Tibial artery (tissue), 4 donors: Measurements from ENCODE around the gene MRGPRX1.

ENCODE experiments used
- DNase-seq, 2 donors: peaks; one replicate each; pipeline ENCODE4 v3.0.0-alpha.2; 2019
- H3K27ac ChIP-seq, 2 donors: fragments of 200-600 bp; sonication (generic) in 1 of 2; 1 replicate in 1 of 2; 2 replicates in 1 of 2; pipeline ENCODE4 v1.5.1; 2018 to 2019; ENCODE audit warnings: mild to moderate bottlenecking in 1 of 2
- H3K27me3 ChIP-seq, 2 donors: fragments of 200-600 bp; sonication (generic) in 1 of 2; one replicate each; pipeline versions ENCODE4 v1.5.1 to v1.6.0; 2016 to 2019
- H3K36me3 ChIP-seq, 3 donors: fragments of 200-600 bp; sonication (generic) in 2 of 3; one replicate each; pipeline ENCODE4 v1.5.1; 2016 to 2019; ENCODE audit warnings: mild to moderate bottlenecking in 2 of 3
- H3K4me1 ChIP-seq, 4 donors: fragments of 200-600 bp; sonication (generic) in 2 of 4; 1 replicate in 3 of 4; 2 replicates in 1 of 4; pipeline ENCODE4 v1.5.1; 2016 to 2019
- H3K4me3 ChIP-seq, 2 donors: fragments of 200-600 bp; sonication (generic) in 1 of 2; 1 replicate in 1 of 2; 2 replicates in 1 of 2; pipeline ENCODE4 v1.5.1; 2018 to 2019; ENCODE audit warnings: mild to moderate bottlenecking in 2 of 2
- H3K9me3 ChIP-seq, 3 donors: fragments of 200-600 bp; sonication (generic) in 1 of 3; one replicate each; pipeline ENCODE4 v1.5.1; 2016 to 2019
- CTCF ChIP-seq, 2 experiments: fragments of 200-600 bp in 1 of 2; fragments of 450-650 bp in 1 of 2; IDR thresholded peaks; one replicate each; pipeline ENCODE4 v1.5.1; 2017 to 2019; ENCODE audit warnings: antibody characterized with exemption in 2 of 2, mild to moderate bottlenecking in 1 of 2, moderate library complexity in 1 of 2
- intact Hi-C: fragments of 100-400 bp; cut with DNase I; formaldehyde crosslinking; loops from one replicate; pipeline ENCODE4 v1.15.0; 2023; ENCODE audit warnings: low total_unique reads

The MRGPRX1 gene

GRCh38 chr11:18972336-18972735 is 33.1 kb upstream of the MRGPRX1 start:
- intact Hi-C loops = no loop called here
- no peak for TF ChIP-seq CTCF (IDR thresholded peaks at IDR 0.05)
- Histone ChIP-seq H3K4me1 (no peaks in the 10 kb centered on the region), H3K27me3 (no peaks in the 10 kb centered on the region), H3K9me3 (no peaks in the 10 kb centered on the region), H3K4me3 (no peak overlapping the region), H3K36me3 (no peaks in the 10 kb centered on the region), H3K27ac (no peak overlapping the region)
- DNase-seq = no peak

- Histone ChIP-seq H3K27me3 (no peaks in the 10 kb centered on the region), H3K4me3 (no peak overlapping the region), H3K36me3 (no peaks in the 10 kb centered on the region), H3K9me3 (no peaks in the 10 kb centered on the region), H3K4me1 (no peaks in the 10 kb centered on the region), H3K27ac (no peak overlapping the region)
- DNase-seq = no peak
- intact Hi-C loops = no loop called here
- no peak for TF ChIP-seq CTCF (IDR thresholded peaks at IDR 0.05)
Observed at GRCh38 chr11:18969720-18970119, 30.5 kb upstream of the MRGPRX1 start.

- intact Hi-C loops = no loop called here
- no peaks in the 10 kb centered on the region for H3K27me3 ChIP-seq
Observed at GRCh38 chr11:18958221-18958910, 19.2 kb upstream of the MRGPRX1 start.

GRCh38 chr11:18956630-18957029 is 17.4 kb upstream of the MRGPRX1 start:
- Histone ChIP-seq H3K27ac (no peak overlapping the region), H3K4me1 (no peaks in the 10 kb centered on the region), H3K9me3 (no peaks in the 10 kb centered on the region), H3K36me3 (no peaks in the 10 kb centered on the region), H3K4me3 (no peak overlapping the region), H3K27me3 (no peaks in the 10 kb centered on the region)
- intact Hi-C loops = no loop called here
- no peak for DNase-seq
- no peak for TF ChIP-seq CTCF (IDR thresholded peaks at IDR 0.05)

More at GRCh38 chr11:18958221-18958910, 19.2 kb upstream of the MRGPRX1 start:
- DNase-seq = no peak
- Histone ChIP-seq H3K27ac (no peak overlapping the region), H3K4me3 (no peak overlapping the region), H3K4me1 (no peaks in the 10 kb centered on the region), H3K9me3 (no peaks in the 10 kb centered on the region), H3K36me3 (no peaks in the 10 kb centered on the region)
- TF ChIP-seq CTCF (IDR thresholded peaks at IDR 0.05) = no peak

GRCh38 chr11:18936002-18936673 is 3.1 kb downstream of the MRGPRX1 start:
- intact Hi-C loops = no loop called here
- Histone ChIP-seq H3K27ac (no peak overlapping the region), H3K4me3 (no peak overlapping the region), H3K36me3 (no peaks in the 10 kb centered on the region), H3K9me3 (no peaks in the 10 kb centered on the region), H3K4me1 (no peaks in the 10 kb centered on the region), H3K27me3 (no peaks in the 10 kb centered on the region)
- DNase-seq = no peak
- TF ChIP-seq CTCF (IDR thresholded peaks at IDR 0.05) = no peak
